IPS-15b (cell line): ENCODE results near the gene ITIH1.

Experiments used
- H3K27me3 ChIP-seq: one replicate; pipeline ENCODE4 v1.6.1; 2013; ENCODE audit warnings: low read length; ENCODE audit not compliant: control insufficient read depth, insufficient read depth
- H3K36me3 ChIP-seq: one replicate; pipeline ENCODE4 v1.6.1; 2013; ENCODE audit warnings: low read length; ENCODE audit not compliant: control insufficient read depth, insufficient read depth
- H3K4me1 ChIP-seq: one replicate; pipeline ENCODE4 v1.6.1; 2013; ENCODE audit warnings: mild to moderate bottlenecking, low read length; ENCODE audit not compliant: control insufficient read depth, insufficient read depth
- H3K4me3 ChIP-seq: one replicate; pipeline ENCODE4 v1.5.1; 2013; ENCODE audit warnings: low read depth, low read length
- H3K9ac ChIP-seq: one replicate; pipeline ENCODE4 v1.6.1; 2013; ENCODE audit warnings: low read depth, mild to moderate bottlenecking, low read length
- H3K9me3 ChIP-seq: one replicate; pipeline ENCODE4 v1.6.1; 2013; ENCODE audit warnings: mild to moderate bottlenecking, low read length; ENCODE audit not compliant: control insufficient read depth, insufficient read depth

Gene ITIH1

DNA sequence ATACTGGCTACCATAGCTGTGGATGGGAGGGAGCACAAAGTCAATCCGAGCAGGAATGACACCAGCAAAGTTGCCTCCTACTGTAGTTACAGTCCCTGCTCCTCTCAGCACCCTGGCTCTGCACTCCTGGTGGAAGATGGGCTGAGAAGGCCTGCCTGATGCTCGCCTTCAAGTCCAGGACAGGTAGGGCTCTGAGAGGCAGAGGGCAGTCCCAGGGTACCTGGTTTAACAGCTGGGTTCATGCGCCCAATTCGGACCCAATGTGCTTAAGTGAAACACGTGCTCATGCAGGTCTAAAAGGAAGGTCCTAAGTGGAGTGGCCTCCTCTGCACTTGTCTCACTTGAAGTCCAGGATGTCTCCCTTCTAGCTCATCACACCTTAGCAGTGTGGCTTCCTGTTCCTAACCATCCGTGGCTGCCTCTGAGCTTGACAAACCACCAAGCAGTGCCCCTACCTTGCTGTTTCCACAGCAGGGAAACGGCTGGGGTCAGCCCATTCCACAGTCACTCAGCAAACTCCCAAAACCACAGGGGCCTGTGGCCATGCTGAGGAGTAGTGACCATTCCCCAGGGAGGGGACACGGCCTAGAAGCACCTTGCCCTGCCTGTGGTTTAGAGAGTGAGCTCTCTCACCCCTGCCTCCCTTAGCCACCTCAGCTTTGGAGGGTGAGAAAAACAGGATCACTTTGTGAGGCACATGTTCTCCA, 61.3 kb downstream of the ITIH1 start:
- no peak overlapping the region for H3K4me3 ChIP-seq
- peaks cover 15% of the 10 kb centered on the region for H3K36me3 ChIP-seq
- H3K9me3 ChIP-seq: no peaks in the 10 kb centered on the region
- H3K27me3 ChIP-seq: no peaks in the 10 kb centered on the region
- H3K9ac ChIP-seq: no peak overlapping the region
- H3K4me1 ChIP-seq: no peaks in the 10 kb centered on the region

DNA sequence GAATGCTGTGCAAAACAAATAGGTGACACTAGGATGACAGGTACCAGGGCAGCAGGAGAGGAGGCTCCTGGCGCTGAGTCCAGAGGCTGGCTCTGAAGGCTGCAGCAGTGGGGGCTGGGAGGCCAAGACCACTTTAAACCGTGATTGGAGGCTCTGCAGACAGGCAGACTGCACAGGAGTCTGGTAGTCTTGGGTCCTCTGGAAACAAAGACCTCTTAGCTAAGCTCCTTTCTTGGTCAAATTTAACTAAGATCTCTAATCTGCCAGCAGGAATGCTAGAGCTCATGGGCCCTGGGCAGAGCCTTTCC, 61.8 kb downstream of the ITIH1 start:
- H3K36me3 ChIP-seq: peaks cover 16% of the 10 kb centered on the region

DNA sequence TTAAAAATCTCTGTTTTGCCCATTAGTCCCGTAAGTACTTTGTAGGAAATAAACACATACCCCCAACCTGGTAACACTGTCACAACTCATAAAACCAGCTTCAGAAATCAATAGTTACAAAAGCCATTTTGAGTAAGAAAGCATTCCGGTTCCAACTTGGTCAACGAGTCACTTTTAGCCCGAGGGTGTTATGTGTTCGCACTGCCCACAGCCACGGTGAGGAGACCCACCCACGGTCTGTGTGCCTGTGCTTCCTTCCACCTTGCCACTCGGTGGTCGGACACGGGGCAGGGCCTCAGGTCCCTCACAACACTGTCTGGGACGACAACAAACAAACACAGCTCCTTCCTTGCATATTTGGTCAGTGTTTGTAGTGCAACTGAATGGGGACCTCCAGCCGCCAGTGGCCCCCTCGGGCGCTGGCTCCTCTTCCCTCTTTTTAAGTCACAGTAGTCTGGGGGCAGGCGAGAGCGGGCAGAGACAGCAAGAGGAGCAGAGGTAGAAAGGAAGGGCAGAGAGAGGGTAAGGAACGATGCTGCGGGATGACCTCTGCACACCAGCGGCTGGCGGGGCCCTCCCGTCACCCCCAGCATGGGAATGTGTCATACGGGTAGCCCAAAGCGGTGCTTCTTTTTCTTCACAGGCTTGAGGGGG, 62.6 kb downstream of the ITIH1 start:
- H3K9ac ChIP-seq: no peak overlapping the region
- no peak overlapping the region for H3K4me3 ChIP-seq
- H3K36me3 ChIP-seq: peaks cover 18% of the 10 kb centered on the region
- H3K4me1 ChIP-seq: no peaks in the 10 kb centered on the region
- H3K27me3 ChIP-seq: no peaks in the 10 kb centered on the region
- no peaks in the 10 kb centered on the region for H3K9me3 ChIP-seq

More for the DNA sequence above, 61.8 kb downstream of the ITIH1 start:
- H3K9ac ChIP-seq: no peak overlapping the region
- no peaks in the 10 kb centered on the region for H3K4me1 ChIP-seq
- no peaks in the 10 kb centered on the region for H3K9me3 ChIP-seq
- H3K4me3 ChIP-seq: no peak overlapping the region
- no peaks in the 10 kb centered on the region for H3K27me3 ChIP-seq

DNA sequence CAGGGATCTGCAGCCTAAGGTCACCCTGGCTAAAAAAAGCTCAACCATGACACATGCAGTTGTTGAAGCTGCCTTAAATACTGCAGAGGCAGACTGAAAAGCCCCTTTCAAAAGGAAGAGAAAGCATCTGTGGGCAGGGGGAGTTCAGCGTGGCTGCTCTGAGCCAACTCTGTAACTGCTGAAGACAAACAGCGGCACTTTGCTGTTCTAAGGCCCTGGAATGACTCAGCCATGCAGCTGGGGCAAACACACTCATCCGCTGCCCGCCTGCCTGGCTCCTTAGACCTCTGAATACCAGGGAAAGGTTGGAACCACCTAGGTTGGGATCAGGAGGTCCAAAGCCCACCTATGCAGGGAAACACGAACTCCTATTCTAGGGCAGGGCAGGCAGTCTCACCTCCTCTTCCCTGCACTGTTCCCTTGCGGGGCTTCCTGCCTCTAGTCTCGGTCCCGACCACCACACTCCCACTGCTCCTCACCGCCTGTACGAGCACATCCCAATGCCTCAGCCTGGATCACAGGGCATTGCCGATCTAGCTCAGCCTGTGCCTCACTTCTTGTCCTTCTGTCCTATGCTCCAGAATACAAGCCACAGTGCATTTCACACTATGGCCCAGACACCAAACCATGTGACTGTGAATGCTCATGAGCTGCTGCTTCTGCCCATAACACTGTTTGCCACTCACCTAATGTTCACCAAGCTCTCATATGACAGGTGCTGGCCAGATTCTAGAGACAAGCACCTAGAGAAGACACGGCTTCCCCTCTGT, 64.0 kb downstream of the ITIH1 start:
- H3K36me3 ChIP-seq: peaks cover 16% of the 10 kb centered on the region
- no peak overlapping the region for H3K4me3 ChIP-seq
- H3K27me3 ChIP-seq: no peaks in the 10 kb centered on the region
- H3K9me3 ChIP-seq: no peaks in the 10 kb centered on the region
- no peaks in the 10 kb centered on the region for H3K4me1 ChIP-seq
- no peak overlapping the region for H3K9ac ChIP-seq
